Left colon (tissue), 2 donors: ENCODE results near the gene C20orf204. TPM values are rescaled to one million over a fixed set of nuclear protein-coding genes. Genes with fewer than 3 reads are reported as not detected.
A peak's percentile ranks its signal among the peaks of the same experiment; 100 is the strongest.

Experiments used
- ATAC-seq: fragments of 200-7000 bp; cut with Tn5 transposase; one replicate; pipeline ENCODE4 v1.9.1; 2020; ENCODE audit warnings: mild to moderate bottlenecking, moderate library complexity
- DNase-seq, 2 donors: peaks; one replicate each; pipeline ENCODE4 v3.0.0-alpha.2; 2020
- intact Hi-C, 2 donors: fragments of 100-400 bp; cut with DNase I in 1 of 2; cut with micrococcal nuclease in 1 of 2; formaldehyde crosslinking; loops; one replicate each; pipeline versions ENCODE4 v1.11.2 to v1.14.0; 2022; cut with DNase I, micrococcal nuclease
- total RNA-seq, 2 donors: library from RNA; stranded (reverse); fragmentation: NEBNext Ultra II Directional; extraction: Animal tissue kit (Norgen Biotek cat#: 25700); gene quantifications; one replicate each; pipeline ENCODE4 v1.2.1, GENCODE V29; 2021
- donor health status: DM: no; HTN: no; CAD: no.
- donor health status: DM: yes; HTN: yes; CAD: no.

The C20orf204 gene
- total RNA-seq, 2 donors from 2014 or later: 0.67 to 1.7 TPM

DNA sequence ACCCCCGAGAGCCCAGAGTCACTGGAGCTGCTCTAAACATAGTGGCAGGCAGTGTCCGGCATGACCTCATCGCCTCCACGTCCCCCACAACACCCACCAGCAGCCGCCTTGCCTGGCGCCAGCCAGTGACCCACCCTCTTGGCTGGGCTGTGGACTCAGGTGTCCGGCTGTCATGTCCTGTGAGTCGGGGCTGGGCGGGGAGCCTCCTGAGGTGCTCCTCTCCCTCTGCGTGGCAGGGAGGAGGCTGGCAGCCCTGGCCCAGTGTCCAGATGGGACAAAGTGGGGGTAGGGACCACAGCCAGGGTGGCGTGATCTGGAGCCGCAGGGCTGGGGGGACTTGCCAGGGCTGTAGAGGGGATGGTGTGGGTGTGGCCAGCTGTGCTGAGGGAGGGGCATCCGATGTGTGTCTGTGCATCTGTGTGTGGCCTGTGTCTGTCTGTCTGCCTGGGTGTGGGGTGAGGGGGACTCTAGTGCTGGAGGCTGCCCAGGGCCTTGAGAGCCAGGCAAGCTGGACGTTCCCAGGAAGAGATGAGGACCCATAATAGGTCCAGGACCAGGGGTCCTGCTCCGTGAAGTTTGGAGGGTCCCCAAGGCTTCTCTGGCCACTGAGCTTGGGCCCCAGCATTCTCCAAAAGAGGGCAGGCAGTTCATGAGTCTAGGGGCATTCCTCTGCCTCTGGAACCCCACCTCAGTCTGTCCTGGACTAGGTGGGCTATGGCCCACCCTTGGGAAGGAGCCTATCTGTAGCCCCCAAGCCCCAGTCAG is 15.8 kb downstream of the C20orf204 start:
- no peak for ATAC-seq
- no peak for DNase-seq
- intact Hi-C loops: no loop called here

- no peak for ATAC-seq
- DNase-seq: no peak
- intact Hi-C loops: no loop called here
Observed at GRCh38 chr20:64052326-64052722, 16.3 kb downstream of the C20orf204 start.

DNA sequence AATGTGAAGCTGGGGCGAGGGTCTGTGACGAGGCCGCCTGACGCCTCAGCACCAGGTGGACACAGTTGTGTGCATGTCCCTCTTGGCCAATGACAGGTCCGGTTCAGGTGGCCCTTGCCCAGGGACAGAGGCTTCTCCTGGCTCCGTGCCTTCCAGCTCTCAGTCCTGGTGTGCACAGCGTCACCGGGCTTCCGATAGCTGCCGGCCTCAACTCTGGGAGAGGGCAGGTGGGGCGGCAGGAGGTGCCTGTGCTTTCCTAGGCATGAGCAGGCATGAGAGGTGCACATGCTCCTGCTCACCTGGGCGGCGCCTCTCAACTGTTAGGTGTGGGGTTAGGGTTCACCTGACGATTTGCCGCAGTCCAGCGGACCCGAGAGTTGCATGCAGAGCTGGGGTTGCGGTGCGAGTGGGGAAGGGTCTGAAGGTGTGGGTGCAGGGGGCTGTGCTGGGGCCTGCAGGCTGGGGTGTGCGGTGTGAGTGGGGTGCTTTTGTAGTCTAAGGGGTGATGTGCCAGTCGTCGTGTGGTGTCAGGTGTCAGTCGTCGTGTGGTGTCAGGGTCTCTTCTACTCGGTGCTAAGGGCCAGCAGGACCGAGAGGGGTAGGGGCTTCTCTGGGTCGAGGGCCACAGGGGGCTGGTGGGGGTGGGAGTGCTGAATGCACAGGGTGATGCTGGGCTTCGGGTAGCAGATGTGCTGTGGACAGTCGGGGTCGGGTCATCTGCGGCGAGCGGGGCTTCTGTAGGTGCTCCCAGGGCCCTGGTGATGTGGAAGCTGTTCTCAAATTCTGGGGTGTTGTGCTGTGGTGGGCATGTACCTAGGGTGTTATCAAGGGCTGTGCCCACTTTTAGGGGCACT is 17.2 kb downstream of the C20orf204 start:
- DNase-seq (no peak), ATAC-seq (no peak)
- intact Hi-C loops: no loop called here

GRCh38 chr20:64053841-64054661 is 18.1 kb downstream of the C20orf204 start:
- intact Hi-C loops: no loop called here
- ATAC-seq (no peak), DNase-seq (no peak)

DNA sequence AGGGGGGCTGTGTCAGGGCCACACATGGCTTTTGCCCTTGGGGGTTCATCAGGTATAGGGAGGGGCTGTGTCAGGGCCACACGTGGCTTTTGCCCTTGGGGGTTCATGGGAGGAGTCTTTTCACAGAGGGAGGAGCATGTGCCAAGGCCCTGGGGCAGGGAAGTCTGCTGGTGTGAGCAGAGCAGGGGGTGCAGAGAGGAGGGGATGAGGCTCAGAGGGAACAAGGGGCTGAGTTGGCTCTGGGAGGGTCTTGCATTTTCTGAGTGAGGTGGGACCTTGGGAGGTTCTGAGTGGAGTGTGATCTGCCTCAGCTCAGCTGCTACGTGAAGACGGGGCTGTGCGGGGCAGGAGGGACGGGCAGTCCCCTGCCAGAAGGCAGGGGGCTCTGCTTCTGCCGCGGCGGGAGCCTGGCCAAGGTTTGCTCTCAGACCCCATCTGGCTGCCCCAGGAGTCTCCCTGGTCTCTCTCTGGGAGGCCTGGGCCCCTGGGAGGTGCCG is 19.5 kb downstream of the C20orf204 start:
- intact Hi-C loops: loop anchor here in 1 of 2 donors (5.0 kb wide), 1 partner anchor 63 kb away; no protein-coding TSS in a partner anchor
- no peak for DNase-seq
- no peak for ATAC-seq

GRCh38 chr20:64055893-64056638 is 20.1 kb downstream of the C20orf204 start:
- ATAC-seq (no peak), DNase-seq (no peak)
- intact Hi-C loops: loop anchor here in 1 of 2 donors (5.0 kb wide), 1 partner anchor 64 kb away; no protein-coding TSS in a partner anchor

DNA sequence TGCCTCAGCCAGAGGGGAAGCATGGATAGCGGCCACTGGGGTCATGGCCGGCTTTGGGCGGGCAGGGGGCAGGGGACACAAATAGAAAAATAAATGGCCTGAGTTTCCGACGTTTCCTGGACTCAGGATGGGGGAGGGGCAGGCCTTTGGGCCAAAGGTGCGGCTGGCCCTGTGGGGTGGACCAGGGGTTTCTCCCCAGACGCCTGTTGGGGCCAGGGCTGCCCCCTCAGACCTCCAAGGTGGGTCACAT is 20.6 kb downstream of the C20orf204 start:
- intact Hi-C loops: loop anchor here in 1 of 2 donors (5.0 kb wide), 1 partner anchor 64 kb away; no protein-coding TSS in a partner anchor

DNA sequence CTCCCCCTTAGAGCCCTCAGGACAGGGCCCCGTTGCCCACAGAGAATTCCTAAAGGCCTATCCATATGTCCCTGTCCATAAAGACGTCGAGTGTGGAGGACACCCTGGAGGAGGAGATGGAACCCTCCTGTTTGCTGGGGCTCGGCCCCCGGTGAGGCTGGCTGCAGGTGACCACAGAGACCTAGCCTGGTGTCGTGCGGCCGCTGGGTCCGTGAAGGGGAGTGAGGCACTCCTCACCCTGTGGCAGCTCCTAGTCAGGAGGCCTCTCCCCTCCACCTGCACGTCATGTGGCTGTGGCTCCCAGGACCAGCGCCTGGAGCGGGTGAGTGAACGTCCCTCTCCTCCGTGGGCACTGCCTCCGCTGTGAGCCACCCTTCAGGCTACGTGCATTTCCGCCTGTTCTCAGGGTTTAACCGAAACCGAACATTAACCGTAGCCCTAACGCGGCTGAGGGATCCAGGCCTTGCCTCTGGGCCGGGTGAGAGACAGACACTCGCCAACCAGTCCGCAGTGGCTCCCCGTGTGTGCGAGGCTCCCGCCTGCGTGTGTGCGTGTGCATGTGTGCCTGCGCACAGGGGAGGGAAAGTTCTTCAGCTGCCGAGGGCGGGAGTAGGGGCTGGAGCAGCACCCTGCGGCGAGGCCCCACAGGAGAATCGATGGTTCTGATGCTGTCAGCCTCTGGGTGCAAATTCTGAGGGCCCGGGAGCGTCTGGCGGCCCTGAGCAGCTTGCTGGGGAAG is 21.1 kb downstream of the C20orf204 start:
- intact Hi-C loops: loop anchor here in 1 of 2 donors (5.0 kb wide), 1 partner anchor 65 kb away; no protein-coding TSS in a partner anchor
- DNase-seq (no peak), ATAC-seq (no peak)

More for the DNA sequence above, 20.6 kb downstream of the C20orf204 start:
- no peak for ATAC-seq
- no peak for DNase-seq

GRCh38 chr20:64057628-64058498 is 21.9 kb downstream of the C20orf204 start:
- DNase-seq (peak in 1 of 2 donors; percentile 87), ATAC-seq (peak; percentile 76)
- intact Hi-C loops: loop anchor here in 1 of 2 donors (5.0 kb wide), 1 partner anchor 66 kb away; no protein-coding TSS in a partner anchor

DNA sequence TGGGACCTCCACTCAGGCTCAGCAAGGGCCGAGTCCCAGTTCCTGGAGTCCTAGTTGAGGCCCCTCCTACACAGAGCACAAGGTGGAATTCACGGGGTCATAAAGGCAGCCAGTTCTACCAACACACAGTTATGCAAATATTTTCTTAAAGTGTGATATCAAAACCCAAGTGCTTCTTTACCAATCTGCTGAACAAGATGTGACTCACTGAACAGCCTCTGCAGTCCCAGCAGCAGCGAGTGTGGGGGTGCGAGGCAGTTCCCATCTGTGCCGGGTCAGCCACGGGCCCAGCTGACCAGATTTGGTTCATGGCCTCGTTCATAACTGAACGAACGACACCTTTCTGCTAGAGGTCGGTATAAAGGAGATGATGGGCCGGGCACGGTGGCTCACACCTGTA is 22.6 kb downstream of the C20orf204 start:
- intact Hi-C loops: loop anchor here in 1 of 2 donors (5.0 kb wide), 1 partner anchor 66 kb away; no protein-coding TSS in a partner anchor
- DNase-seq (no peak), ATAC-seq (no peak)

GRCh38 chr20:64062276-64062595 is 26.3 kb downstream of the C20orf204 start:
- no peak for ATAC-seq
- no peak for DNase-seq
- intact Hi-C loops: no loop called here

DNA sequence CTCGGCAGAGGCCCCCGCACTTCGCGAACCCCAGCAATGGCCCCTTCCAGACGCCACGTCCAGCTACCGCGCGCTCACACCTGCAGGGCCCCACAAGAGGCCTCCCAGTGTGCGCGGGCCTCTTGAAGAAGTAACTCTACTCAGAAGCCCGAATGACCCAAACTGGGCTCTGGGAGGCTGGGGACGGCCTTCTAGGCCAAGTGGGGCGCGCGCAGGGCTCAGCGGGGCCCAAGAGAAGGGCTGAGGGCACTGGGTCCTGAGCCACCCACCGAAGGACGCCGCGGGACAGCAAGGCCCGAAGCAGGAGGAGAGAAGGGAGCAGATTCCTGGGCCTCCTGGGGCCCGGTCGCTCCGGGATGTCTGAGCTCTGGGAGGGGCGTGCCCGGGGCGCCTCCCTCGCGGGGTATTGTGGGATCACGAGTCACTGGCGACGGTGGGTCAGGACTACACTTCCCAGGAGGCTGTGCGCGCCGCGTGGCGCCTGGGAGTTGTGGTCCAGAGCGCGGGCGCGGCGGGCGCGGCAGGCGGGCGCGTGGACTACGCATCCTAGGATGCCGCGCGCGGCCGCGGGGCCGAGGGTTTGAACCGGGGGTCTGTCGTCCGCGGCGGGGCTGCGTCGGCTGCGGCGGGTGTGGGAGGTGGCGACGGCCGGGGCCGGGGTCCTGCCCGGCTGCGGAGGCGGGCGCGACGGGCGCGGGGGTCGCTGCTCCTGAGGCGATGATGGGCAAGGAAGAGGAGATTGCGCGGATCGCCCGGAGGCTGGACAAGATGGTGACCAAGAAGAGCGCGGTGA is 26.8 kb downstream of the C20orf204 start, which contains the start of gene TCEA2:
TCEA2 (plus strand) TSS at position 603 of the 793 bp plus-strand sequence; CDS start at position 718, 115 bp downstream.
- ATAC-seq (peak; percentile 96), DNase-seq (peak; percentile 95 to 97)
- intact Hi-C loops: no loop called here

GRCh38 chr20:64063389-64064144 is 27.6 kb downstream of the C20orf204 start:
- intact Hi-C loops: no loop called here
- ATAC-seq (peak; percentile 22), DNase-seq (peak in 1 of 2 donors; percentile 53)

- ATAC-seq (no peak), DNase-seq (no peak)
- intact Hi-C loops: no loop called here
Observed at GRCh38 chr20:64064145-64064698, 28.2 kb downstream of the C20orf204 start.
